SW 1271 (cell line): ENCODE measurements around the gene CDC7.

Experiments
- DNase-seq, 2 experiments: peaks; one replicate each; lab custom pipeline; 2025; lab: John Stamatoyannopoulos, UW

The CDC7 gene

GRCh38 chr1:91549041-91549735, 48.5 kb downstream of the CDC7 start:
- DNase-seq, result no peak

- DNase-seq, result no peak
Observed at GRCh38 chr1:91550961-91551360, 50.3 kb downstream of the CDC7 start.

DNA sequence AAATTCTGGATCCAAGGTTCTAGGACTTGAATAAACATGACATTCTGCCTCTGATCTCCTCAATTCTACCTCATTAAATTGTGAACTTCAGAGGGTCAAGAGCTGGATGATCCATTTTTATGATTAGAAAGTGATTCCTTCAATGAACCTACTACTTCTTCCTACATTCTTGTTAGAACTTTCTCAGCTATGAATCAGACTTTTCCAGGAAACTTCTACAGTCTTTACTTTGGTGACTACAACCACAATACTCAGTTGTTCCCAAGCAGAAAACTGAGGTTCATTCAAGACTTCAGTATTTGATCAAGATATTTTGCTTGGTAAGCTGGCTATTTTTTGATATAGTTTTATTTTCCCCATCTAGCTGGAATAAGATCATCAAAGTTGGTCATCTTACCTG, 51.4 kb downstream of the CDC7 start:
- no peak for DNase-seq

DNA sequence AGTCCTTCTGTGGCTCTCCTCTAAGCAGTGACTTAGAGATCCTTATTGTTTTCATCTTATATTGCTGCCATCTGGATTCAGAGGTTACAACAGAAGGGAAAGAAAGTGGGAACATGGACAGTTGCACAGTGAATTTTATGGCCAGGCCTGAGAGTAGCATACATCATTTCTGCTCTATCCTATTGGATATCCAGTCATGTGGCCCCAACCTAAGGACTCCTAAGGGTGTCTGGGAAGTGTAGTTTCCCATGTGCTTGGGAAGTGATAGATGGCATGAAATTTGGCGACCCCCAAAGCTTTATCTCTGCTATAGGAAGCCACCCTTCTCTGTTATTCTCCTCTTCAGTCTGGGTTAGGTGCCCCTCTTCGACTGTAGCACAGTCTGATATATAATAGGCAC, 51.9 kb downstream of the CDC7 start:
- DNase-seq, result no peak

DNA sequence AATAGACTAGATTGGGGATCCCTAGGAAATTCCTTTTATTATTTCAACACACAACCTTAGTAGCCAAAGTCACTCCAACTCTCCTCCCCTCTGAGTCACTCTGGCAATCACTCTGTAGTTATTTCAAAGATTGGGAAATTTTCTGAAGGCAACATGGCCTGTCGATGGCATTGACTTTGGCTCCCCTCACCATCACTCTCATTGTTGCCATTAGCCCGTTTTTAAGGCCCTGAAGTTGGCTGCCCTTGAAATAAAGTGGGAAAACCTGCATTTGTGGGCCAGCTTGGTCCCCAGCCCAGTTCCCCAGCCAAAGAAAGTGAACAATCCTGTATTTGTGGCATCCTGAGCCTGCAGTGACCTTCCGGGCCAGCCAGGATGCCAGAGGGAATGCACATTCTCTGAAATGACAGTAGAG, 52.5 kb downstream of the CDC7 start:
- DNase-seq, result no peak

GRCh38 chr1:91555074-91555730, 54.6 kb downstream of the CDC7 start:
- DNase-seq, result no peak

DNA sequence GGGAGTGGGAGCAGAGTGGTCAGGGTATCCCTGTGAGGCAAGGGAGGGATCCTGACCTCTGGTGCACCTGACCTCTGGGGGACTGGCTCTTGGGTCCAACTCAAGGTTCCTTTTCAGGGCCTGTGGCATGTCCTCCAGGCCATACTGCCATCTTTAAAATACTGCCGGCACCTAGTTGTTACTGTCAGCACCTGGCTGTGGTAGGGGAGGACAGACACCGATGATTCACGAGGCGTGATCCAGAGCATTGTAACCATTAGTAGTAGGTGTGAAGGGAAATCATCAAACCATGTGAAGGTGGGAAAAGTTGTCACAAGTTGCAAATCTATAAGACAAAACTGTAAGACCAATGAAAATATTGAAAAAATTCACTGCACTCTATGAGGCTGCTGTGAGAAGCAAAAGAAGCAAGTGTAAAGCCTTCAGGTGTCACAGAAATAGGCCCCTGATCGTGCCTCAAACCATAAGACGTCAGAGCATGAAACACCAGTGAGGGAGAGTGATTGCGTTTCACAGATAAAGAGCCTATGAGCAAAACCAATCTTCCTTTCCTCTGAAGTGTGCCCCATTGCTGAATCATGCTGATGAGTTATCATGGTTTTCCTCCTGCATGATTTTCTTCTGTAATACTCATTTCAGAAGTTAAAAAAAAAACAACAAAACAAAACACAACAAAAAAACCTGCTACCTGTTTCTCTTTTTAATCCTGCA, 55.3 kb downstream of the CDC7 start:
- no peak for DNase-seq

- no peak for DNase-seq
Observed at GRCh38 chr1:91556556-91556955, 55.9 kb downstream of the CDC7 start.

DNA sequence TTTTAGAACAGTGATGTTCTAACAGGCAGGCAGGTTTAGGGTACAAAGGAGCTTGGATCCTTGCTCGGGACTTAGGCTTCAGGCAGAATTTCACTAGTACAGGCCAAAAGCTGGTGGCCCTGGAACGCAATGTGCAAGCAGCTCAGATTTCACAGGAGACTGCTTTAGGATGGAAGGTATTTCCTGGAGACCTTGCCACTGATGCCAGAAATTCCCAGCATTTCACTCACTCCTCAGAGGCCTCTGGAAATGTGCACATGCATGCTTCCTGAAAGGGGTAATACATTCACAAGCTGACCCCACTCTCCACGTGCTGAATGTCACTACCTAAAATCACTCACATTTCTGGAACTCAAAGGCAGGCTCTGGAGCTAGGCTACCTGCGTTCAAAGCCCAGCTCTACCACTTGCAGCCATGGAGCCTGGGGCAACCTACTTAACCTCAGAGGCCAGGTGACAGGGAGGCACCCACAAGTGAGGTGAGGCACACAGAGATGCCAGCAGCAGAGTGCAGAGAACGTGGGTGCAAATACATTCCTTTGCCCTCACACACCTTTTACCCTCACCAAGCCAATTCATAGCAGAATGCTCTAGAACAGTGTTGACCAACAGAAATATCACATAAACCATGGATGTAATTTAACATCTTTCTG, 56.5 kb downstream of the CDC7 start:
- no peak for DNase-seq

DNA sequence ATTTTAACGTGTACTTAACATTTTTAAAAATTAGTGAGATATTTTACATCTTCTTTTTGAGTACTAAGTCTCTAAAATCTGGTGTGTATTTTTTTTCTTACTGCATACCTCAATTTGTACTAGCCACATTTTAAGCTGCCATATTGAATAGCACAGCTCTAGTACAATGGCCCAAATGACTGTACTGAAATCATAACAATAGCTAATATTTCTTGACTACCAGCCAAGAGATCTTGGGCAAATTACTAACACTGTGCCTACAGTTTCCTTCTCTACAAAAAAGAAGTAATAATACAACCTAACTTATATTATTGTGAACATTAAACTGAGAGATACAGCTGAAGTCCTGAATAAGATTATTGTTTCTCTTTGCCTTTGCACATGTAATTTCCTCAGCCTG, 57.2 kb downstream of the CDC7 start:
- DNase-seq, result no peak

DNA sequence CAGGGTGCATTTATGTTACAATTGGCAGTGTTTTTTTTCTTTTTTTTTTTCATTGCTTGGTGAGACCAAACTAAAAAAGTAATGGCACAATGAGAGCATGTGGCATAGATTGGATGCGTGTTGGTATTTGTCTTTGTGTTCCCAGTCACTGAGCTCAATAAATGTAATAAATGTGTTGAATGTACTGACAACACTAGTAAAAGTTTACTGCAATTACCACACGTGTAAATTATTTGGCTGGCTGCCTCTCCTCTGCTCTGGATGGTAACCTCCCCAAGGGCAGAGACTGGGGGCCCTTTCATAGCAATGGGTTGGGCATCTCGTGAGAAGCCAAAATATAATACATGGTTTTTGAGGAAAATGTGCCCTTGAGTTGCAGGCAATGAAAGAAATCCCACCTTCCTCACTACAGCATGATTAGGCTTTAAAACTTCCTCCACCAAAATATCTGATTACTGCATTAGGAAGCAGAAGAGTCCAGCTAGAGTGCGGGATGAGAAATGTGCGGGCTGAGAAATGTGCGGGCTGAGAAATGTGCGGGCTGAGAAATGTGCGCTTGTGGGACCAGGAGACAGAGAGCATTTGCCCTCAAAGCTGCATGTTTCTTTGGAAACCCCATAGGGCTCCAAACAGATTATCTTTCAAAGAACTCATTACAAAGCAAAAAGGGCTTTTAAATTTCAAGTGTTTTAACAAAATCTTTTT, 58.5 kb downstream of the CDC7 start:
- DNase-seq, result no peak

GRCh38 chr1:91559838-91560565, 59.4 kb downstream of the CDC7 start:
- DNase-seq, result no peak

GRCh38 chr1:91564888-91565701, 64.4 kb downstream of the CDC7 start:
- DNase-seq, result no peak

GRCh38 chr1:91567583-91567982, 66.9 kb downstream of the CDC7 start:
- no peak for DNase-seq

DNA sequence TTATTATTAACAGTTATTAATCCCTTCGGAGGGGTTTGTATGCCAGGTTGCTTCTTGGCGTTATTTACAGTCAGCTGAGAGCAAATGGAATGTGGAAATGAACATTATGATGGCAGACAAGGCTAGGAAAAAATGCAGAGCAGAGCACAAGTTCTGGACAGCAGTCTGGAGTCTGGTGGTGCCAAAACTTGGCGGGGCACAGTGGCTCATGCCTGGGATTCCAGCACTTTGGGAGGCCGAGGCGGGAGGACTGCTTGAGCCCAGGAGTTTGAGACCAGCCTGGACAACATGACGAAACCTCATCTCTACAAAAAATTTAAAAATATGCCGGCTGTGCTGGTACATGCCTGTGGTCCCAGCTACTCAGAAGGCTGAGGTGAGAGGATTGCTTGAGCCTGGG, 67.6 kb downstream of the CDC7 start:
- DNase-seq, result no peak

GRCh38 chr1:91569411-91570119, 68.9 kb downstream of the CDC7 start:
- DNase-seq, result peak in 1 of 2 experiments; percentile 22

DNA sequence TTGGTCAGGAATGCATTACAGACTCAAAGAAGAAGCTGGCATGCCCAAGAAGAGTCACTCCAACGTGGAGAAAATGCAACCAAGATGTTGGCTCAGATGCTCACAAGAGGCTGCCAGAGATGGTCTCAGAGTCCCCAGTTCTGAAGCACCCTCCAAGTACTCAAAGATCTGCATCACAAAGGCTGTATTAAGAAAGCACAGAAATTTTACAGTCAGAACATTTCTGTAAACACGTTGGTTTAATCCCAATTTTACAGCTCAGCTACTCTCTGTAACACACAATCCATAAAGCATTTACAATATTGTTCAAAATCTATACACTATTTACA, 69.4 kb downstream of the CDC7 start:
- DNase-seq, result no peak

- no peak for DNase-seq
Observed at GRCh38 chr1:91572044-91572443, 71.4 kb downstream of the CDC7 start.
